ENCODE data around the gene LPAR5. TPM values are rescaled to one million over a fixed set of nuclear protein-coding genes. Genes with fewer than 3 reads are reported as not detected.

The LPAR5 gene
- total and polyA plus RNA-seq, 2 of the 13 experiments (the other 11 are each of a cell fraction or from before 2014, with no cell fraction given), result 0.09 to 0.32 TPM

DNA sequence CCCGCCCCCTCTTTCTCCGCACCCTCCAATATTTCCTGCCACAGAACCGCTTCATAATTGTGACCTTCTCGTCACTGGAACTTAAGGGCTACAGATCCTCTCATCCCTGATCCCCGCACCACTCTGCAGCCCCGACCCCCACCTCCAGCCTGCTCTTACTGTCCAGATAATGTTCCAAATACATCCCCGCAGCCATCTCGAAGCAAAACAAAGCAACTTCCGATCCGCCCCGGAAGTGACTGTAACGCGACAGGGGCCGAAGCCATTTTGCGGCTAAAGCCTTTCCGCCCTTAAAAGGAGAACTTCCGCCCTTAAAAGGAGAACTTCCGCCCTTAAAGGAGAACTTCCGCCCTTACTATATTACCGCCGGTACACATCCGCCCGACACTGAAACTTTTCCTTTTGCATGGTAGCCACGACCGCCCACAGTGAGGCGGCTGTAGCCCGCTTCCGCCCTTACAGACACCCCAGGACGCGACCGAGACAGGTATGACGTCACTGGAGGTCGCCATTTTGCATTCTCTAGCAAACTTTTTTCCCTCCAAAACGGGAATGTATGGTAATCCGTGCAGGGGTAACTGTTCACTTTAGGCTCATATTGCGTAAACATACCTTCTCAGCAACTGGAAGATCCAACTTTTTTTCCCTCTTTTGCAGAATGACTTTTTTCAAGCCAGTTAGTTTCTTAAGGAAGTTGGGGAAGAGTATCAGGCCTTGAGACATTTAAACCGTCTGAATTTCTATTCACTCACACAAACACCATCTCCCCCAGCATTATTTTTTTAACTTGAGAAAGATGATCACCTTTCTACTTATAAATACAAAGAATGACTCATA is 27.4 kb upstream of the LPAR5 start, which contains the start of gene ING4 (continued):
- TF ChIP-seq, protein P1, sequence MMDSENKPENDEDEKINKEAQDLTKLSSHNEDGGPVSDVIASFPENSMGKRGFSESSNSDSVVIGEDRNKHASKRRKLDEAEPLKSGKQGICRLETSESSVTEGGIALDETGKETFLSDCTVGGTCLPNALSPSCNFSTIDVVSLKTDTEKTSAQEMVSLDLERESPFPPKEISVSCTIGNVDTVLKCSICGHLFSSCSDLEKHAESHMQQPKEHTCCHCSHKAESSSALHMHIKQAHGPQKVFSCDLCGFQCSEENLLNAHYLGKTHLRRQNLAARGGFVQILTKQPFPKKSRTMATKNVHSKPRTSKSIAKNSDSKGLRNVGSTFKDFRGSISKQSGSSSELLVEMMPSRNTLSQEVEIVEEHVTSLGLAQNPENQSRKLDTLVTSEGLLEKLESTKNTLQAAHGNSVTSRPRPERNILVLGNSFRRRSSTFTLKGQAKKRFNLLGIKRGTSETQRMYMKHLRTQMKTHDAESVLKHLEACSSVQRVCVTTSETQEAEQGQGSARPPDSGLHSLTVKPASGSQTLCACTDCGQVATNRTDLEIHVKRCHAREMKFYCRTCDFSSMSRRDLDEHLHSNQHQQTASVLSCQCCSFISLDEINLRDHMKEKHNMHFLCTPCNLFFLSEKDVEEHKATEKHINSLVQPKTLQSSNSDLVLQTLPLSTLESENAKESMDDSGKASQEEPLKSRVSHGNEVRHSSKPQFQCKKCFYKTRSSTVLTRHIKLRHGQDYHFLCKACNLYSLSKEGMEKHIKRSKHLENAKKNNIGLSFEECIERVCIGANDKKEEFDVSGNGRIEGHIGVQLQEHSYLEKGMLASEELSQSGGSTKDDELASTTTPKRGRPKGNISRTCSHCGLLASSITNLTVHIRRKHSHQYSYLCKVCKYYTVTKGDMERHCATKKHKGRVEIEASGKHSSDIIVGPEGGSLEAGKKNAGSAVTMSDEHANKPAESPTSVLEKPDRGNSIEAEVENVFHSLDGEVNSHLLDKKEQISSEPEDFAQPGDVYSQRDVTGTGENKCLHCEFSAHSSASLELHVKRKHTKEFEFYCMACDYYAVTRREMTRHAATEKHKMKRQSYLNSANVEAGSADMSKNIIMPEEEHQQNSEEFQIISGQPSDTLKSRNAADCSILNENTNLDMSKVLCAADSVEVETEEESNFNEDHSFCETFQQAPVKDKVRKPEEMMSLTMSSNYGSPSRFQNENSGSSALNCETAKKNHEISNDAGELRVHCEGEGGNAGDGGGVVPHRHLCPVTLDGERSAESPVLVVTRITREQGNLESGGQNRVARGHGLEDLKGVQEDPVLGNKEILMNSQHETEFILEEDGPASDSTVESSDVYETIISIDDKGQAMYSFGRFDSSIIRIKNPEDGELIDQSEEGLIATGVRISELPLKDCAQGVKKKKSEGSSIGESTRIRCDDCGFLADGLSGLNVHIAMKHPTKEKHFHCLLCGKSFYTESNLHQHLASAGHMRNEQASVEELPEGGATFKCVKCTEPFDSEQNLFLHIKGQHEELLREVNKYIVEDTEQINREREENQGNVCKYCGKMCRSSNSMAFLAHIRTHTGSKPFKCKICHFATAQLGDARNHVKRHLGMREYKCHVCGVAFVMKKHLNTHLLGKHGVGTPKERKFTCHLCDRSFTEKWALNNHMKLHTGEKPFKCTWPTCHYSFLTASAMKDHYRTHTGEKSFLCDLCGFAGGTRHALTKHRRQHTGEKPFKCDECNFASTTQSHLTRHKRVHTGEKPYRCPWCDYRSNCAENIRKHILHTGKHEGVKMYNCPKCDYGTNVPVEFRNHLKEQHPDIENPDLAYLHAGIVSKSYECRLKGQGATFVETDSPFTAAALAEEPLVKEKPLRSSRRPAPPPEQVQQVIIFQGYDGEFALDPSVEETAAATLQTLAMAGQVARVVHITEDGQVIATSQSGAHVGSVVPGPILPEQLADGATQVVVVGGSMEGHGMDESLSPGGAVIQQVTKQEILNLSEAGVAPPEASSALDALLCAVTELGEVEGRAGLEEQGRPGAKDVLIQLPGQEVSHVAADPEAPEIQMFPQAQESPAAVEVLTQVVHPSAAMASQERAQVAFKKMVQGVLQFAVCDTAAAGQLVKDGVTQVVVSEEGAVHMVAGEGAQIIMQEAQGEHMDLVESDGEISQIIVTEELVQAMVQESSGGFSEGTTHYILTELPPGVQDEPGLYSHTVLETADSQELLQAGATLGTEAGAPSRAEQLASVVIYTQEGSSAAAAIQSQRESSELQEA (CRISPR knock-in tag; IDR thresholded peaks at IDR 0.05; ENCODE audit: not compliant biosample characterization), result peak; percentile 37
- TF ChIP-seq PPARG (CRISPR knock-in tag; conservative IDR thresholded peaks at IDR 0.05), result no peak
- no peak for TF ChIP-seq MEIS2 (CRISPR knock-in tag; IDR thresholded peaks at IDR 0.05)
- no peak for TF ChIP-seq SMAD9 (CRISPR knock-in tag; IDR thresholded peaks at IDR 0.05)
- no peak for TF ChIP-seq IRX3 (CRISPR knock-in tag; IDR thresholded peaks at IDR 0.05; ENCODE audit: borderline replicate concordance, low read depth)
- TF ChIP-seq ZNF136 (CRISPR knock-in tag; IDR thresholded peaks at IDR 0.05; ENCODE audit: low read depth), result peak; percentile 68; the same call in 1 of the 2 replicates
- peak; percentile 90 for TF ChIP-seq KMT2B (CRISPR knock-in tag; IDR thresholded peaks at IDR 0.05)
- TF ChIP-seq, protein P2, sequence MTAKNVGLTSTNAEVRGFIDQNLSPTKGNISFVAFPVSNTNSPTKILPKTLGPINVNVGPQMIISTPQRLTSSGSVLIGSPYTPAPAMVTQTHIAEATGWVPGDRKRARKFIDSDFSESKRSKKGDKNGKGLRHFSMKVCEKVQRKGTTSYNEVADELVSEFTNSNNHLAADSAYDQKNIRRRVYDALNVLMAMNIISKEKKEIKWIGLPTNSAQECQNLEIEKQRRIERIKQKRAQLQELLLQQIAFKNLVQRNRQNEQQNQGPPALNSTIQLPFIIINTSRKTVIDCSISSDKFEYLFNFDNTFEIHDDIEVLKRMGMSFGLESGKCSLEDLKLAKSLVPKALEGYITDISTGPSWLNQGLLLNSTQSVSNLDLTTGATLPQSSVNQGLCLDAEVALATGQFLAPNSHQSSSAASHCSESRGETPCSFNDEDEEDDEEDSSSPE (CRISPR knock-in tag; IDR thresholded peaks at IDR 0.05), result peak; percentile 96
- TF ChIP-seq, protein P3, sequence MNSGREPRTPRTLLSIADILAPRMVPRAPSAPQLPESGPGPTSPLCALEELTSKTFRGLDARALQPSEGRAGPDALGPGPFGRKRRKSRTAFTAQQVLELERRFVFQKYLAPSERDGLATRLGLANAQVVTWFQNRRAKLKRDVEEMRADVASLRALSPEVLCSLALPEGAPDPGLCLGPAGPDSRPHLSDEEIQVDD (CRISPR knock-in tag; IDR thresholded peaks at IDR 0.05; ENCODE audit: borderline replicate concordance), result no peak
- TF ChIP-seq GABPB1 (CRISPR knock-in tag; IDR thresholded peaks at IDR 0.05), result peak; percentile 98
- no peak for TF ChIP-seq ZNF530 (CRISPR knock-in tag; IDR thresholded peaks at IDR 0.05; ENCODE audit: low read depth)
- TF ChIP-seq, protein P4, sequence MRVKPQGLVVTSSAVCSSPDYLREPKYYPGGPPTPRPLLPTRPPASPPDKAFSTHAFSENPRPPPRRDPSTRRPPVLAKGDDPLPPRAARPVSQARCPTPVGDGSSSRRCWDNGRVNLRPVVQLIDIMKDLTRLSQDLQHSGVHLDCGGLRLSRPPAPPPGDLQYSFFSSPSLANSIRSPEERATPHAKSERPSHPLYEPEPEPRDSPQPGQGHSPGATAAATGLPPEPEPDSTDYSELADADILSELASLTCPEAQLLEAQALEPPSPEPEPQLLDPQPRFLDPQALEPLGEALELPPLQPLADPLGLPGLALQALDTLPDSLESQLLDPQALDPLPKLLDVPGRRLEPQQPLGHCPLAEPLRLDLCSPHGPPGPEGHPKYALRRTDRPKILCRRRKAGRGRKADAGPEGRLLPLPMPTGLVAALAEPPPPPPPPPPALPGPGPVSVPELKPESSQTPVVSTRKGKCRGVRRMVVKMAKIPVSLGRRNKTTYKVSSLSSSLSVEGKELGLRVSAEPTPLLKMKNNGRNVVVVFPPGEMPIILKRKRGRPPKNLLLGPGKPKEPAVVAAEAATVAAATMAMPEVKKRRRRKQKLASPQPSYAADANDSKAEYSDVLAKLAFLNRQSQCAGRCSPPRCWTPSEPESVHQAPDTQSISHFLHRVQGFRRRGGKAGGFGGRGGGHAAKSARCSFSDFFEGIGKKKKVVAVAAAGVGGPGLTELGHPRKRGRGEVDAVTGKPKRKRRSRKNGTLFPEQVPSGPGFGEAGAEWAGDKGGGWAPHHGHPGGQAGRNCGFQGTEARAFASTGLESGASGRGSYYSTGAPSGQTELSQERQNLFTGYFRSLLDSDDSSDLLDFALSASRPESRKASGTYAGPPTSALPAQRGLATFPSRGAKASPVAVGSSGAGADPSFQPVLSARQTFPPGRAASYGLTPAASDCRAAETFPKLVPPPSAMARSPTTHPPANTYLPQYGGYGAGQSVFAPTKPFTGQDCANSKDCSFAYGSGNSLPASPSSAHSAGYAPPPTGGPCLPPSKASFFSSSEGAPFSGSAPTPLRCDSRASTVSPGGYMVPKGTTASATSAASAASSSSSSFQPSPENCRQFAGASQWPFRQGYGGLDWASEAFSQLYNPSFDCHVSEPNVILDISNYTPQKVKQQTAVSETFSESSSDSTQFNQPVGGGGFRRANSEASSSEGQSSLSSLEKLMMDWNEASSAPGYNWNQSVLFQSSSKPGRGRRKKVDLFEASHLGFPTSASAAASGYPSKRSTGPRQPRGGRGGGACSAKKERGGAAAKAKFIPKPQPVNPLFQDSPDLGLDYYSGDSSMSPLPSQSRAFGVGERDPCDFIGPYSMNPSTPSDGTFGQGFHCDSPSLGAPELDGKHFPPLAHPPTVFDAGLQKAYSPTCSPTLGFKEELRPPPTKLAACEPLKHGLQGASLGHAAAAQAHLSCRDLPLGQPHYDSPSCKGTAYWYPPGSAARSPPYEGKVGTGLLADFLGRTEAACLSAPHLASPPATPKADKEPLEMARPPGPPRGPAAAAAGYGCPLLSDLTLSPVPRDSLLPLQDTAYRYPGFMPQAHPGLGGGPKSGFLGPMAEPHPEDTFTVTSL (CRISPR knock-in tag; IDR thresholded peaks at IDR 0.05; ENCODE audit: borderline replicate concordance), result no peak

Data from HepG2 (cell line).